Activated naive CD8-positive, alpha-beta T cell treated with anti-CD3 and anti-CD28 coated beads for 36 hours (primary cell): ENCODE data around the gene SCRT2. TPM values are rescaled to one million over a fixed set of nuclear protein-coding genes. Genes with fewer than 3 reads are reported as not detected.
"Not testable (repeated sequence)": the region's sequence is repeated elsewhere in the genome, so short reads cannot be mapped to it uniquely, and the experiment has no call there.

Experiments
- DNase-seq: peaks from one replicate; pipeline ENCODE4 v3.0.0; 2021
- H3K27ac Mint-ChIP-seq: one replicate; pipeline ENCODE4 v1.8.0; 2022; ENCODE audit warnings: mild to moderate bottlenecking, moderate library complexity, mixed read lengths
- H3K27me3 Mint-ChIP-seq: one replicate; pipeline ENCODE4 v1.8.0; 2022; ENCODE audit warnings: mild to moderate bottlenecking, mixed read lengths
- H3K36me3 Mint-ChIP-seq: one replicate; pipeline ENCODE4 v1.8.0; 2021; ENCODE audit warnings: mild to moderate bottlenecking, mixed read lengths
- H3K4me1 Mint-ChIP-seq: one replicate; pipeline ENCODE4 v1.8.0; 2021; ENCODE audit warnings: mixed read lengths
- H3K4me3 Mint-ChIP-seq: one replicate; pipeline ENCODE4 v1.8.0; 2022; ENCODE audit warnings: mild to moderate bottlenecking, moderate library complexity, mixed read lengths
- H3K9me3 Mint-ChIP-seq: one replicate; pipeline ENCODE4 v1.8.0; 2022; ENCODE audit warnings: mixed read lengths
- total RNA-seq, 2 experiments: library from RNA; stranded (reverse); gene quantifications; one replicate each; pipeline ENCODE4 v1.2.3, GENCODE V29; 2021

SCRT2 gene
- total RNA-seq, 2 experiments from 2014 or later = not detected

- Mint-ChIP-seq H3K9me3 (no peaks in the 10 kb centered on the region), H3K4me3 (no peak overlapping the region), H3K4me1 (no peaks in the 10 kb centered on the region), H3K27ac (no peak overlapping the region), H3K36me3 (peaks cover 28% of the 10 kb centered on the region), H3K27me3 (peaks cover 29% of the 10 kb centered on the region)
- DNase-seq = no peak
These were observed 30.8 kb downstream of the SCRT2 start for GRCh38 chr20:644692-645317.

DNA sequence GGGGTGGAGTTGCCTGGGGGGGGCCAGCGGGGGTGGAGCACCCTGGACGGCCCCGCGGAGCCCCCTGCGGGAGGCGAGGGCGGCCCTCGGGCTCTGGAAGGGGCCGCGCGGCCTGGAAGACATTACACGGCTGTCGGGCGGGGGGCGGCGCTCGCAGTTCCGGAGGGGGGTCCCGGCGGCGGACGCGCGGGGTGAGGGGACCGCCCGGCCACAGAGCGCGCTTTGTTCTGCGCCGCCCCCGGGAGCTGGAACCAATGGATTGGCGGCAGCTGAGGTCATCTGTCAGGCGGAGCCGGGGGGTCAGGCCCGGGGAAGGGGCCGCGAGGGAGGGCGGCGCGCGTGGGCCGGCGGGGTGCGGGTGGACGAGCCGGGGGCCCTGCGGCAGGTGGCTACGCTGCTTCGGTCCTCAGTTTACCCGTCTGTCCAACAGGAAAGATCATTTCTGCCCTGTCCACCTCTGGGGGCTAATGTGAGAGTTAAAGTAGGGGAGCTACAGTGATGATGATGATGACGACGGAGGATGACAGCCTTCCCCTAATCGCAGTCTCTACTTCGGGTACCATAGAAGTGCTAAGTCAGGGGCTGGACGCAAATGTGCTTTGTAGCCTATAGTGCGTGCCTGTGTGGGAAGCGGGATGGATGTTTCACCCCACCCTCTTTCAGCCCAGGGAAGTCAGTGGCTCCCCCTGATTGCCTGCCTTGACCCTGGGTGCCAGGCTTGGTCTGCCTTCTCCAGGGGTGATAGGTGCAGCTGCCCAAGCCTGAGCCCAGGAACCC lies 33.0 kb downstream of the SCRT2 start:
- no peak overlapping the region for H3K4me3 Mint-ChIP-seq
- H3K27me3 Mint-ChIP-seq = peaks cover 32% of the 10 kb centered on the region
- H3K4me1 Mint-ChIP-seq = no peaks in the 10 kb centered on the region
- H3K9me3 Mint-ChIP-seq = no peaks in the 10 kb centered on the region
- H3K36me3 Mint-ChIP-seq = peaks cover 11% of the 10 kb centered on the region
- H3K27ac Mint-ChIP-seq = no peak overlapping the region
- DNase-seq = no peak

DNA sequence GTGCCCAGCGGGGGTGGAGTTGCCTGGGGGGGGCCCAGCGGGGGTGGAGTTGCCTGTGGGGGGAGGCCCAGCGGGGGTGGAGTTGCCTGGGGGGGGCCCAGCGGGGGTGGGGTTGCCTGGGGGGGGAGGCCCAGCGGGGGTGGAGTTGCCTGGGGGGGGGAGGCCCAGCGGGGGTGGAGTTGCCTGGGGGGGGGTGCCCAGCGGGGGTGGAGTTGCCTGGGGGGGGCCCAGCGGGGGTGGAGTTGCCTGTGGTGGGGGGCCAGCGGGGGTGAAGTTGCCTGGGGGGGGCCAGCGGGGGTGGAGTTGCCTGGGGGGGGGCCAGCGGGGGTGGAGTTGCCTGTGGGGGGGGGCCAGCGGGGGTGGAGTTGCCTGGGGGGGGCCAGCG lies 33.6 kb downstream of the SCRT2 start:
- DNase-seq, H3K9me3 Mint-ChIP-seq, H3K27ac Mint-ChIP-seq, H3K4me1 Mint-ChIP-seq, H3K36me3 Mint-ChIP-seq, H3K4me3 Mint-ChIP-seq: not testable (repeated sequence)
- peaks cover 33% of the 10 kb centered on the region for H3K27me3 Mint-ChIP-seq

DNA sequence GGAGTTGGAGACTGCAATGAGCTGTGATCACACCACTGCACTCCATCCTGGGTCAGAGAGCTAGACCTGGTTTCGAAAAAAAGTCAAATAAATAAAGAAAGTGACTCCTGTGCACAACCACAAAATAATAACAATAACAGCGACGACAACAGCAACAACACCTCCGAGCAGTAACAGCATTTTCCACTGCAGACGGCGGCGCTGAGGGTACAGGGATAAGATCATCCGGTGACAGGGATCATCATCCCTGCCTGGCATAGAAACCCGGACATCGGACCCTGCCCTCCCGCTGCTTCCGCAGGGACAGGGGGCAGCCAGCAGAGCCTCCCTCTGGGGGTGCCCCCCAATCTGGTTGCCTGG lies 34.1 kb downstream of the SCRT2 start:
- Mint-ChIP-seq H3K4me3 (no peak overlapping the region), H3K9me3 (no peaks in the 10 kb centered on the region), H3K27me3 (peaks cover 33% of the 10 kb centered on the region), H3K36me3 (no peaks in the 10 kb centered on the region), H3K27ac (no peak overlapping the region), H3K4me1 (no peaks in the 10 kb centered on the region)
- no peak for DNase-seq

DNA sequence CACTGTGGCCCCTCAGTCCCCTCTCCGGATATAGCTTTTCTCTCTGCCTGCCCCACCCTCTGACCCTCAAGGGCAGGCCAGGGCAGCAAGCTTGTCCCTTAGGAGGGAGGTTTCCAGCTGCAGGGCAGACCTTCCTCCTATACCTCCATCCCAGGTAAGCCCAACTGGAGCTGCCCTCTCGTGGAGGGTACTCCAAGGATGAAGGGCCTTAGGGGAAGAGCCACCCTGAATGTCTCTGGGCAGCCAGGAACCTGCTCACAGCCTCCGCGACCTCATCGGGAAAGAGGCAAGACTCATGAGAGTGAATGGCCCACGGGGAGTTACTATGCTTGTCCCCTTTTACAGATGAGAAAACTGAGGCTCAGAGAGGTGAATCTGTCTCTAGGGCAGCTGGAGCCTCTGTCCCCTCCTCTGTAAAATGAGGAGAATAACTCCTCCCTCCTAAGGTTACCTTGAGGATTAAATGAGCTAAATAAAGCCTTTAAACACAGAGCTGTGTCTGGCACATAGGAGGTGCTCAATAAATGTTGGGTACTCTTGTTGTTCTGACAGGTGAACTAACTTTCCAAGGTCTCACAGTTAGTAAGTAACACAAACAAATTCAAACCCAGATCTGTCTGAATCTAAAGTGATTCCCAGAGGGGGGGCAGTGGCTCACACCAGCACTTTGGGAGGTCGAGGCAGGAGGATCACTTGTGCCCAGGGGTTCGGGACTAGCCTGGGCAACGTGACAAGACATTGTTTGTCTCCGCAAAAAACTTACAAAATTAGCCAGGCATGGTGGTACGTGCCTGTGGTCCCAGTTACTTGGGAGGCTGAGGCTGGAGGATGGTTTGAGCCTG lies 34.7 kb downstream of the SCRT2 start:
- Mint-ChIP-seq H3K27me3 (peaks cover 33% of the 10 kb centered on the region), H3K9me3 (no peaks in the 10 kb centered on the region), H3K36me3 (no peaks in the 10 kb centered on the region), H3K4me3 (no peak overlapping the region), H3K27ac (no peak overlapping the region), H3K4me1 (no peaks in the 10 kb centered on the region)
- DNase-seq = no peak

- Mint-ChIP-seq H3K4me1 (no peaks in the 10 kb centered on the region), H3K4me3 (no peak overlapping the region), H3K27ac (no peak overlapping the region), H3K36me3 (no peaks in the 10 kb centered on the region), H3K9me3 (no peaks in the 10 kb centered on the region), H3K27me3 (peaks cover 23% of the 10 kb centered on the region)
- no peak for DNase-seq
These were observed 37.0 kb downstream of the SCRT2 start for GRCh38 chr20:638579-638978.

GRCh38 chr20:637559-637958 lies 38.0 kb downstream of the SCRT2 start:
- Mint-ChIP-seq H3K36me3 (no peaks in the 10 kb centered on the region), H3K9me3 (no peaks in the 10 kb centered on the region), H3K4me3 (no peak overlapping the region), H3K27ac (no peak overlapping the region), H3K27me3 (peaks cover 13% of the 10 kb centered on the region), H3K4me1 (no peaks in the 10 kb centered on the region)
- DNase-seq = no peak

- Mint-ChIP-seq H3K27me3 (peaks cover 5% of the 10 kb centered on the region), H3K36me3 (no peaks in the 10 kb centered on the region), H3K9me3 (no peaks in the 10 kb centered on the region), H3K27ac (no peak overlapping the region), H3K4me3 (no peak overlapping the region), H3K4me1 (no peaks in the 10 kb centered on the region)
- DNase-seq = no peak
These were observed 39.7 kb downstream of the SCRT2 start for GRCh38 chr20:635893-636338.

DNA sequence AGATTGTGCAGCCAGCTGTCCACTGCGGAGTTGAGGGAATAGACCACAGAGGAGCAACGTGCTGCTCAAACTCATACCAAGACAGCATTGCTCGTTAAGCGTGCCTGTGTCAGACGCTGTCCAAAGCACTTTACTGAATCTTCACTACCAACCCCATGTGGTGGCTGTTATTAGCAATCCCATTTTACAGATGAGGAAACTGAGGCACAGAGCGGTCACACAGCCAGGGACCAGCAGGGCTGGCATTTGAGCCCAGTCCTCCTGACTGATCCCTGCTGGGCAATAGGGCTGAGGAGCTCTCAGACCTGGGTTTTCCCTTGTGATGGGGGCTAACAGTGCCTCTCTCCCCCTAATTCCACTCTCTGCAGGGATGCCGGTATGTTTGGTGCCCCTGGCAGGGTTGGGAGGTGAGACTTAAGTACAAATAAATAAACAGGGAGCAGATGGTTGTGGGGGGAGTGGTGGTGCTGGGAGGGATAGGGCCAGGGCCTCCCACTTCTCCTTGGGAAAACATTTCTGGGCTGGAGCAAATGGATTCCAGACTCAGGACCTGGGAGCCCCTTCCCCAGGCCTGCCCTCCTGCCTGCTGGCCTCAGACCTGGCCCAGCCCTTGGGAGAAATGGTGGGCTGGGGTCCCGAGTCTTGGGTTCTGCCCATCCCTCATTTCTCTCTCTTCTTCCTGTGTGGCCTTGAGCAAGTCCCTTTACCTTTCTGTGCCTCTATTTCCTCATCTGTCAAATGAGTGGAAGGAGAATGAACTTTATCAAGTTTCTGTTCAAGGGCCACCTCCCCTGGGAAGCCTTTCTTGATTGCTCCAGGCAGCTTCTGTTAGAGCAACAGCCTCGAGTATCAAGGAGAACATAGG lies 40.3 kb downstream of the SCRT2 start:
- Mint-ChIP-seq H3K27ac (no peak overlapping the region), H3K9me3 (no peaks in the 10 kb centered on the region)
- no peak for DNase-seq

DNA sequence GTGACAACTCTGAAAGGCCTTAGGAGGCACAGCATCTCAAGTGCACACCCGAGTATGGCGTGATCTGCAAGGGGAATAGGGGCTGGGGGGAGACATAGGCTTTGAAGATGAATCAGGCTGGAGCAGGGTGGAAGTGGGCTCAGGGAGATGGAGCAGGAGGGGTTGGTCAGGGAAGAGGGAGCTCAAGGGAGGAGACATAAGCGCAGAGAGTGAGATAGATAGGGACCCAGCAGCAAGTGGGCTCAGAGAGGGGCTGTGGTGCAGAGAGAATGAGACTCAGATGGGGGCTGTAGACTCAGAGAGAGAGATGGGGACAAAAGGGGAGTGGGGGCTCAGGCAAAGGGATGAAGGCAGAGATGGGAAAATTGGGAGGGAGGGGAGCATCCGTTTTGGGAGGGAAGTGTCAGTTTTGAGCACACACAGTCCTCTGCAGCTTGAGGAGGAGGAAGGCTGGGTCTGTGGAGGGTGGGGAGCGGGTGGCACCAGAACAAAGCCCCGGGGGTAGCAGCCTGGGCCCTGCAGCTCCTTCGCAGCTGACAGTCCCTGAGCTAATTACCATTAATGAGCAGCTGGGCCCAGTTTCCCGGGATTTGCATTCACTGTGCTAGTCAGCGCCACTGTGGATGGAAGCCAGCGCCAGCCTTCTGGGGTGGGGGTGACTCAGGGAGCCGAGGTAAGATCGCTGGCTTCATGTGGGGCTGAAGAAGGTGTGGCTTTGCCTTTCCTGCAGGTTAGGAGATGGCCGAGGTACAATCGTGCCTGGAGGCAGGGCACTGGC lies 41.3 kb downstream of the SCRT2 start:
- no peaks in the 10 kb centered on the region for H3K4me1 Mint-ChIP-seq
- no peak overlapping the region for H3K27ac Mint-ChIP-seq

More for the DNA sequence above, 40.3 kb downstream of the SCRT2 start:
- Mint-ChIP-seq H3K4me1 (no peaks in the 10 kb centered on the region), H3K4me3 (no peak overlapping the region), H3K27me3 (peaks cover 4% of the 10 kb centered on the region), H3K36me3 (no peaks in the 10 kb centered on the region)

GRCh38 chr20:631101-631500 lies 44.5 kb downstream of the SCRT2 start:
- Mint-ChIP-seq H3K4me1 (no peaks in the 10 kb centered on the region), H3K27ac (no peak overlapping the region), H3K36me3 (no peaks in the 10 kb centered on the region)

More for the DNA sequence above, 41.3 kb downstream of the SCRT2 start:
- H3K9me3 Mint-ChIP-seq = no peaks in the 10 kb centered on the region
- peaks cover 4% of the 10 kb centered on the region for H3K27me3 Mint-ChIP-seq
- no peak overlapping the region for H3K4me3 Mint-ChIP-seq
- no peaks in the 10 kb centered on the region for H3K36me3 Mint-ChIP-seq
- DNase-seq = no peak

GRCh38 chr20:626579-626978 lies 49.0 kb downstream of the SCRT2 start:
- H3K9me3 Mint-ChIP-seq = no peaks in the 10 kb centered on the region
- H3K27me3 Mint-ChIP-seq = peaks cover 10% of the 10 kb centered on the region
- no peaks in the 10 kb centered on the region for H3K36me3 Mint-ChIP-seq
- DNase-seq = no peak
- H3K27ac Mint-ChIP-seq = no peak overlapping the region
- no peaks in the 10 kb centered on the region for H3K4me1 Mint-ChIP-seq
- H3K4me3 Mint-ChIP-seq = no peak overlapping the region

More at GRCh38 chr20:631101-631500, 44.5 kb downstream of the SCRT2 start:
- H3K9me3 Mint-ChIP-seq = no peaks in the 10 kb centered on the region
- H3K27me3 Mint-ChIP-seq = peaks cover 4% of the 10 kb centered on the region
- no peak for DNase-seq
- H3K4me3 Mint-ChIP-seq = no peak overlapping the region

DNA sequence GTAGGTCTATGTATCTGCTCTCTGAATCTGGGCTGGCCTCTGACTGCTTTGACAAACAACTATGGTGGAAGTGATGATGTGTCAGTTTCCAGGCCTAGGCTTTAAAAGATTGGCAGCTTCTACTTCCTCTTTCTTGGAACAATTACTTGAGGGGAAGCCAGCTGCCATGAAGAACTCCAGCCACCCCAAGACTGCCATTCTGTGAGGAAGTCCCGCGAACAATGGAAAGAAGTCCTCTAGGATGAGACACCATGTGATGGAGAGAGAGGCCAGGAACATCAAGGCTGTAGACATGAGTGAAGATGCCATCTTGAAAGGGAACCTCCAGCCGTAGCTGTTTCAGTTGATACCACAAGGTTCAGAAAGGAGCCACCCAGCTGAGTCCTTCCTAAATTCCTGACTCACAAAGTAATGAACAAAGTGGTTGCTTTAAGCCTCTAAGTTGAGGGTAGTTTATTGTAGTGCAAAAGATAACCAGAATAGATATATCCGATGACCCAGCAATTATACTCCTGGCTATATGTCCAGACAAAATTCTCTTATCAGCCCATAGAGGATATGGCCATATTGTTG lies 50.2 kb downstream of the SCRT2 start:
- no peak for DNase-seq
- H3K27ac Mint-ChIP-seq = no peak overlapping the region
- no peak overlapping the region for H3K4me3 Mint-ChIP-seq
- H3K36me3 Mint-ChIP-seq = no peaks in the 10 kb centered on the region
- H3K27me3 Mint-ChIP-seq = peaks cover 19% of the 10 kb centered on the region
- no peaks in the 10 kb centered on the region for H3K9me3 Mint-ChIP-seq
- no peaks in the 10 kb centered on the region for H3K4me1 Mint-ChIP-seq

DNA sequence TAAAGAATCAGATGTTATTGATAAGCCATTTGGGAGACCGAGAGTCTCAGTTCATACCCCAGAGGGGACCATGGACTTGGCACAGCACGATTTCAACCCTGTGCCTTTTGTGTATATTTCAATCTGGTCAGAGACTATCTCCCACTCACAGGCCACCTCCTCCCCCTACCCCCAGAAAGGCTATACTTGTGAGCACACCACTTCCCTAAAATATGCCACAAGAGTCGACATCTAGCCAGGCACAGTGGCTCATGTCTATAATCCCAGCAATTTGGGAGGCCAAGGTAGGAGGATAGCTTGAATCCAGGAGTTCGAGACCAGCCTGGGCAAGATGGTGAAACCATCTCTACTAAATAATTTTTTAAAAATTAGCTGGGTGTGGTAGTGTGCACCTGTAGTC lies 51.9 kb downstream of the SCRT2 start:
- DNase-seq = no peak
- no peaks in the 10 kb centered on the region for H3K36me3 Mint-ChIP-seq
- no peaks in the 10 kb centered on the region for H3K4me1 Mint-ChIP-seq
- H3K9me3 Mint-ChIP-seq = no peaks in the 10 kb centered on the region
- H3K4me3 Mint-ChIP-seq = no peak overlapping the region
- no peak overlapping the region for H3K27ac Mint-ChIP-seq
- peaks cover 34% of the 10 kb centered on the region for H3K27me3 Mint-ChIP-seq
